SJCRH30 (cell line): ENCODE data around the gene JPH2. TPM values are rescaled to one million over a fixed set of nuclear protein-coding genes. Genes with fewer than 3 reads are reported as not detected.

Experiments used
- DNase-seq, 2 experiments: peaks; one replicate each; pipeline ENCODE4 v3.0.0-alpha.2; 2015 to 2020
- H3K27ac ChIP-seq: fragments of 250-450 bp; sonication (Bioruptor Pico); 2 replicates; pipeline ENCODE4 v1.5.1; 2020; ENCODE audit warnings: mild to moderate bottlenecking, moderate library complexity
- H3K27me3 ChIP-seq: fragments of 250-450 bp; sonication (Bioruptor Pico); 2 replicates; pipeline ENCODE4 v1.5.1; 2020; ENCODE audit warnings: mild to moderate bottlenecking, moderate library complexity
- H3K36me3 ChIP-seq: fragments of 250-450 bp; sonication (Bioruptor Pico); 2 replicates; pipeline ENCODE4 v1.5.1; 2020; ENCODE audit warnings: mild to moderate bottlenecking, moderate library complexity
- H3K4me1 ChIP-seq: fragments of 250-450 bp; sonication (Bioruptor Pico); 2 replicates; pipeline ENCODE4 v1.5.1; 2020; ENCODE audit warnings: mild to moderate bottlenecking, moderate library complexity
- H3K4me3 ChIP-seq: fragments of 250-450 bp; sonication (Bioruptor Pico); 2 replicates; pipeline ENCODE4 v1.5.1; 2020; ENCODE audit warnings: mild to moderate bottlenecking, moderate library complexity
- H3K9me3 ChIP-seq: fragments of 250-450 bp; sonication (Bioruptor Pico); replicated peaks from 2 replicates; pipeline ENCODE4 v1.5.1; 2020; ENCODE audit warnings: mild to moderate bottlenecking, moderate library complexity
- total RNA-seq: library from RNA; depleted of rRNA; stranded (reverse); fragments of >200 nt; shearing (Covaris generic); gene quantifications from 2 replicates; pipeline ENCODE4 v1.2.3, GENCODE V29; 2014

The JPH2 gene
- total RNA-seq, 1 experiment from 2014 or later, result 7.4 TPM

- H3K4me1 ChIP-seq, result no peaks in the 10 kb centered on the region
- no peaks in the 10 kb centered on the region for H3K27me3 ChIP-seq
- H3K9me3 ChIP-seq, result no peaks in the 10 kb centered on the region
- no peak overlapping the region for H3K4me3 ChIP-seq
- DNase-seq, result no peak
- H3K36me3 ChIP-seq, result no peaks in the 10 kb centered on the region
- no peak overlapping the region for H3K27ac ChIP-seq
Measured at GRCh38 chr20:44072384-44072783, 114.6 kb downstream of the JPH2 start.

GRCh38 chr20:44071526-44072111 lies 115.4 kb downstream of the JPH2 start:
- DNase-seq, result peak in 1 of 2 experiments; percentile 1
- Histone ChIP-seq H3K36me3 (no peaks in the 10 kb centered on the region), H3K27ac (no peak overlapping the region), H3K9me3 (no peaks in the 10 kb centered on the region), H3K27me3 (no peaks in the 10 kb centered on the region), H3K4me1 (no peaks in the 10 kb centered on the region), H3K4me3 (no peak overlapping the region)

- no peaks in the 10 kb centered on the region for H3K9me3 ChIP-seq
- H3K4me3 ChIP-seq, result no peak overlapping the region
- no peaks in the 10 kb centered on the region for H3K27me3 ChIP-seq
- DNase-seq, result no peak
- H3K36me3 ChIP-seq, result no peaks in the 10 kb centered on the region
- H3K4me1 ChIP-seq, result no peaks in the 10 kb centered on the region
- H3K27ac ChIP-seq, result no peak overlapping the region
Measured at GRCh38 chr20:44071057-44071456, 115.9 kb downstream of the JPH2 start.

GRCh38 chr20:44070139-44070900 lies 116.7 kb downstream of the JPH2 start:
- H3K4me3 ChIP-seq, result no peak overlapping the region
- H3K27me3 ChIP-seq, result no peaks in the 10 kb centered on the region
- H3K27ac ChIP-seq, result no peak overlapping the region
- peak in 1 of 2 experiments; percentile 4 for DNase-seq
- H3K9me3 ChIP-seq, result no peaks in the 10 kb centered on the region
- H3K4me1 ChIP-seq, result no peaks in the 10 kb centered on the region
- H3K36me3 ChIP-seq, result no peaks in the 10 kb centered on the region

- Histone ChIP-seq H3K4me1 (no peaks in the 10 kb centered on the region), H3K27me3 (no peaks in the 10 kb centered on the region), H3K36me3 (no peaks in the 10 kb centered on the region), H3K27ac (no peak overlapping the region), H3K9me3 (no peaks in the 10 kb centered on the region), H3K4me3 (no peak overlapping the region)
- DNase-seq, result peak in 1 of 2 experiments; percentile 2
Measured at GRCh38 chr20:44069203-44070011, 117.6 kb downstream of the JPH2 start.

GRCh38 chr20:44068316-44069201 lies 118.4 kb downstream of the JPH2 start:
- Histone ChIP-seq H3K4me3 (no peak overlapping the region), H3K27ac (no peak overlapping the region), H3K4me1 (no peaks in the 10 kb centered on the region), H3K9me3 (no peaks in the 10 kb centered on the region), H3K36me3 (no peaks in the 10 kb centered on the region), H3K27me3 (no peaks in the 10 kb centered on the region)
- peak in 1 of 2 experiments; percentile 5 for DNase-seq

- H3K36me3 ChIP-seq, result no peaks in the 10 kb centered on the region
- no peak overlapping the region for H3K27ac ChIP-seq
- no peaks in the 10 kb centered on the region for H3K27me3 ChIP-seq
- H3K4me1 ChIP-seq, result peaks cover under 1% of the 10 kb centered on the region; the same call in 1 of the 2 replicates
- H3K4me3 ChIP-seq, result no peak overlapping the region
- DNase-seq, result peak in 1 of 2 experiments; percentile 2
- no peaks in the 10 kb centered on the region for H3K9me3 ChIP-seq
Measured at GRCh38 chr20:44067650-44068081, 119.3 kb downstream of the JPH2 start.

GRCh38 chr20:44066645-44067606 lies 120.1 kb downstream of the JPH2 start:
- Histone ChIP-seq H3K27me3 (no peaks in the 10 kb centered on the region), H3K36me3 (no peaks in the 10 kb centered on the region), H3K4me3 (no peak overlapping the region), H3K9me3 (no peaks in the 10 kb centered on the region), H3K4me1 (peaks cover 4% of the 10 kb centered on the region), H3K27ac (no peak overlapping the region)
- peak in 1 of 2 experiments; percentile 3 for DNase-seq

- peak in 1 of 2 experiments; percentile 5 for DNase-seq
- no peak overlapping the region for H3K27ac ChIP-seq
- H3K9me3 ChIP-seq, result no peaks in the 10 kb centered on the region
- peaks cover 4% of the 10 kb centered on the region for H3K4me1 ChIP-seq
- no peaks in the 10 kb centered on the region for H3K27me3 ChIP-seq
- no peaks in the 10 kb centered on the region for H3K36me3 ChIP-seq
- no peak overlapping the region for H3K4me3 ChIP-seq
Measured at GRCh38 chr20:44065401-44066340, 121.3 kb downstream of the JPH2 start.

GRCh38 chr20:44064501-44065400 lies 122.2 kb downstream of the JPH2 start:
- H3K27ac ChIP-seq, result no peak overlapping the region
- peaks cover 4% of the 10 kb centered on the region for H3K4me1 ChIP-seq
- peak in 1 of 2 experiments; percentile 1 for DNase-seq
- no peaks in the 10 kb centered on the region; the same call in 1 of the 2 replicates for H3K9me3 ChIP-seq
- H3K27me3 ChIP-seq, result no peaks in the 10 kb centered on the region
- H3K36me3 ChIP-seq, result no peaks in the 10 kb centered on the region
- H3K4me3 ChIP-seq, result no peak overlapping the region
